Left renal pelvis (tissue), 4 donors: ENCODE measurements around the gene CDADC1. TPM values are rescaled to one million over a fixed set of nuclear protein-coding genes. Genes with fewer than 3 reads are reported as not detected.

Source experiments
- DNase-seq, 4 donors: peaks; one replicate each; pipeline ENCODE4 v3.0.0-alpha.2; 2013; ENCODE audit warnings: low read depth in 4 of 4, low spot score in 3 of 4
- polyA plus RNA-seq, 4 donors: library from polyadenylated mRNA; unstranded; fragments of 120-200 nt; gene quantifications; one replicate each; pipeline ENCODE4 v1.2.1, GENCODE V29; 2013; ENCODE audit not compliant: insufficient read length in 4 of 4

The CDADC1 gene
- polyA plus RNA-seq, 4 donors, result 13.5 to 15.4 (median 15.1) TPM

GRCh38 chr13:49235856-49236431, 11.8 kb upstream of the CDADC1 start:
- no peak for DNase-seq

- DNase-seq, result no peak
Measured at GRCh38 chr13:49238621-49239020, 9.1 kb upstream of the CDADC1 start.

GRCh38 chr13:49240017-49240416, 7.7 kb upstream of the CDADC1 start:
- DNase-seq, result no peak

GRCh38 chr13:49241296-49241695, 6.4 kb upstream of the CDADC1 start:
- DNase-seq, result no peak

GRCh38 chr13:49245101-49245500, 2.6 kb upstream of the CDADC1 start:
- no peak for DNase-seq

- no peak for DNase-seq
Measured at GRCh38 chr13:49246850-49247642, 679 bp upstream of the CDADC1 start.

- DNase-seq, result no peak
Measured at GRCh38 chr13:49248622-49249002, 887 bp downstream of the CDADC1 start.

GRCh38 chr13:49251326-49251725, 3.6 kb downstream of the CDADC1 start:
- DNase-seq, result no peak

- DNase-seq, result no peak
Measured at GRCh38 chr13:49253310-49253709, 5.6 kb downstream of the CDADC1 start.

- DNase-seq, result no peak
Measured at GRCh38 chr13:49254007-49254406, 6.3 kb downstream of the CDADC1 start.

- no peak for DNase-seq
Measured at GRCh38 chr13:49256841-49257240, 9.1 kb downstream of the CDADC1 start.

- no peak for DNase-seq
Measured at GRCh38 chr13:49258089-49258796, 10.5 kb downstream of the CDADC1 start.

GRCh38 chr13:49259586-49259985, 11.9 kb downstream of the CDADC1 start:
- no peak for DNase-seq

- no peak for DNase-seq
Measured at GRCh38 chr13:49262634-49263033, 14.9 kb downstream of the CDADC1 start.

- DNase-seq, result no peak
Measured at GRCh38 chr13:49265822-49266221, 18.1 kb downstream of the CDADC1 start.

- DNase-seq, result no peak
Measured at GRCh38 chr13:49271264-49271663, 23.5 kb downstream of the CDADC1 start.

GRCh38 chr13:49272296-49272695, 24.6 kb downstream of the CDADC1 start:
- DNase-seq, result no peak

GRCh38 chr13:49278211-49278610, 30.5 kb downstream of the CDADC1 start:
- no peak for DNase-seq

GRCh38 chr13:49279112-49279511, 31.4 kb downstream of the CDADC1 start:
- DNase-seq, result no peak

- DNase-seq, result no peak
Measured at GRCh38 chr13:49279885-49280284, 32.2 kb downstream of the CDADC1 start.

GRCh38 chr13:49287995-49288394, 40.3 kb downstream of the CDADC1 start:
- DNase-seq, result no peak

- no peak for DNase-seq
Measured at GRCh38 chr13:49288458-49288857, 40.7 kb downstream of the CDADC1 start.
